Natural killer cell (primary cell): Measurements from ENCODE around the gene PRKRA. TPM values are rescaled to one million over a fixed set of nuclear protein-coding genes. Genes with fewer than 3 reads are reported as not detected.

Experiments
- ATAC-seq, 3 donors: fragments of 150-1000 bp in 2 of 3; fragments of 200-7000 bp in 1 of 3; cut with Tn5 transposase; 1 replicate in 1 of 3; 2 replicates in 2 of 3; pipeline ENCODE4 v1.10.0; 2021; ENCODE audit warnings: mild to moderate bottlenecking in 2 of 3, moderate library complexity in 2 of 3
- DNase-seq, 2 donors: peaks; one replicate each; pipeline versions ENCODE4 v3.0.0 to v3.0.0-alpha.2; 2013 to 2021; ENCODE audit warnings: mixed read lengths in 1 of 2
- H3K27ac ChIP-seq: one replicate; pipeline ENCODE4 v1.5.1; 2013; ENCODE audit warnings: mild to moderate bottlenecking, low read length
- H3K27me3 ChIP-seq: one replicate; pipeline ENCODE4 v1.6.1; 2013; ENCODE audit warnings: low read length; ENCODE audit not compliant: control insufficient read depth, insufficient read depth
- H3K36me3 ChIP-seq: one replicate; pipeline ENCODE4 v1.6.1; 2013; ENCODE audit warnings: low read length; ENCODE audit not compliant: control insufficient read depth, insufficient read depth
- H3K4me1 ChIP-seq: one replicate; pipeline ENCODE4 v1.6.1; 2013; ENCODE audit warnings: low read length; ENCODE audit not compliant: control insufficient read depth, insufficient read depth
- H3K4me3 ChIP-seq: one replicate; pipeline ENCODE4 v1.5.1; 2013; ENCODE audit warnings: low read length
- H3K9me3 ChIP-seq: one replicate; pipeline ENCODE4 v1.6.1; 2013; ENCODE audit warnings: low read length; ENCODE audit not compliant: control insufficient read depth, insufficient read depth
- H3K27ac Mint-ChIP-seq, 2 donors: one replicate each; pipeline ENCODE4 v1.8.0; 2022; ENCODE audit warnings: mild to moderate bottlenecking in 2 of 2, mixed read lengths in 2 of 2, moderate library complexity in 1 of 2
- H3K27me3 Mint-ChIP-seq, 2 donors: one replicate each; pipeline ENCODE4 v1.8.0; 2022; ENCODE audit warnings: low read depth in 2 of 2, mixed read lengths in 2 of 2
- H3K36me3 Mint-ChIP-seq: one replicate; pipeline ENCODE4 v1.8.0; 2022; ENCODE audit warnings: mixed read lengths
- H3K4me1 Mint-ChIP-seq, 2 donors: one replicate each; pipeline ENCODE4 v1.8.0; 2022; ENCODE audit warnings: mixed read lengths in 2 of 2
- H3K4me3 Mint-ChIP-seq: one replicate; pipeline ENCODE4 v1.8.0; 2022; ENCODE audit warnings: mild to moderate bottlenecking, moderate library complexity, mixed read lengths
- H3K9me3 Mint-ChIP-seq, 2 donors: one replicate each; pipeline ENCODE4 v1.8.0; 2022; ENCODE audit warnings: mixed read lengths in 2 of 2
- CTCF ChIP-seq: fragments of 200-600 bp; IDR thresholded peaks from one replicate; pipeline ENCODE4 v1.8.0; 2022; ENCODE audit warnings: antibody characterized with exemption
- WGBS: methylation state at CpG from one replicate; pipeline ENCODE4 v1.1.7; 2013; ENCODE audit warnings: missing lambda C conversion rate; ENCODE audit not compliant: insufficient coverage; 5-methylcytosine and 5-hydroxymethylcytosine counted together
- intact Hi-C: fragments of 100-400 bp; cut with micrococcal nuclease; formaldehyde crosslinking; loops from one replicate; pipeline ENCODE4 v1.14.2; 2022
- total RNA-seq, 4 donors: library from RNA; stranded (reverse); fragments of 120-200 nt in 1 of 4; gene quantifications; one replicate each; pipeline versions ENCODE4 v1.2.3 to v1.2.4, GENCODE V29; 2013 to 2022

PRKRA gene
- total RNA-seq, 3 donors from 2014 or later (not counting 1 experiment from before 2014, with no cell fraction given) = 42.1 to 48.3 (median 44.0) TPM

- no peaks in the 10 kb centered on the region for H3K27me3 ChIP-seq
- Mint-ChIP-seq H3K36me3 (no peaks in the 10 kb centered on the region), H3K27me3 (no peaks in the 10 kb centered on the region), H3K27ac (no peak overlapping the region), H3K4me1 (peaks cover 22 to 24% of the 10 kb centered on the region in 2 donors), H3K9me3 (no peaks in the 10 kb centered on the region), H3K4me3 (no peak overlapping the region)
- 100% methylated on average over 3 of the region's 3 CpGs for WGBS
- peaks cover 12% of the 10 kb centered on the region for H3K4me1 ChIP-seq
- H3K27ac ChIP-seq = no peak overlapping the region
- no peak for TF ChIP-seq CTCF
- intact Hi-C loops = no loop called here
- H3K4me3 ChIP-seq = no peak overlapping the region
- H3K9me3 ChIP-seq = no peaks in the 10 kb centered on the region
- DNase-seq (no peak), ATAC-seq (no peak)
- no peaks in the 10 kb centered on the region for H3K36me3 ChIP-seq
Measured at GRCh38 chr2:178417916-178418315, 33.1 kb downstream of the PRKRA start.

- Mint-ChIP-seq H3K27ac (no peak overlapping the region), H3K4me1 (peaks cover 22 to 27% of the 10 kb centered on the region in 2 donors), H3K4me3 (no peak overlapping the region), H3K9me3 (no peaks in the 10 kb centered on the region), H3K36me3 (no peaks in the 10 kb centered on the region), H3K27me3 (no peaks in the 10 kb centered on the region)
- no peaks in the 10 kb centered on the region for H3K9me3 ChIP-seq
- peaks cover 12% of the 10 kb centered on the region for H3K4me1 ChIP-seq
- TF ChIP-seq CTCF = no peak
- no peak overlapping the region for H3K4me3 ChIP-seq
- DNase-seq (no peak), ATAC-seq (no peak)
- intact Hi-C loops = loop anchor here (2.0 kb wide), 2 partner anchors 63 to 303 kb away; partner anchors contain the start of genes FKBP7 and RBM45
- H3K27me3 ChIP-seq = no peaks in the 10 kb centered on the region
- no peaks in the 10 kb centered on the region for H3K36me3 ChIP-seq
- H3K27ac ChIP-seq = no peak overlapping the region
Measured at GRCh38 chr2:178415979-178416378, 35.0 kb downstream of the PRKRA start.

- Histone ChIP-seq H3K36me3 (no peaks in the 10 kb centered on the region), H3K27ac (peak overlapping the region; percentile 73), H3K9me3 (no peaks in the 10 kb centered on the region), H3K4me3 (peak overlapping the region; percentile 59), H3K4me1 (peaks cover 12% of the 10 kb centered on the region), H3K27me3 (no peaks in the 10 kb centered on the region)
- Mint-ChIP-seq H3K9me3 (no peaks in the 10 kb centered on the region), H3K4me1 (peaks cover 22 to 27% of the 10 kb centered on the region in 2 donors), H3K27ac (peak overlapping the region; percentile 84 to 99), H3K27me3 (no peaks in the 10 kb centered on the region), H3K36me3 (no peaks in the 10 kb centered on the region), H3K4me3 (peak overlapping the region; percentile 96)
- peak; percentile 76 for TF ChIP-seq CTCF
- peak; percentile 59 to 89 for DNase-seq
- peak; percentile 75 to 85 (median 76) for ATAC-seq
- intact Hi-C loops = loop anchor here (1.0 to 2.0 kb wide), 3 partner anchors 17 to 302 kb away; partner anchors contain the start of genes FKBP7 and RBM45
- 17% methylated on average over 18 of the region's 21 CpGs for WGBS
Measured at GRCh38 chr2:178414266-178415247, 36.4 kb downstream of the PRKRA start.
